ENCODE measurements around the gene MTR.

Gene MTR

DNA sequence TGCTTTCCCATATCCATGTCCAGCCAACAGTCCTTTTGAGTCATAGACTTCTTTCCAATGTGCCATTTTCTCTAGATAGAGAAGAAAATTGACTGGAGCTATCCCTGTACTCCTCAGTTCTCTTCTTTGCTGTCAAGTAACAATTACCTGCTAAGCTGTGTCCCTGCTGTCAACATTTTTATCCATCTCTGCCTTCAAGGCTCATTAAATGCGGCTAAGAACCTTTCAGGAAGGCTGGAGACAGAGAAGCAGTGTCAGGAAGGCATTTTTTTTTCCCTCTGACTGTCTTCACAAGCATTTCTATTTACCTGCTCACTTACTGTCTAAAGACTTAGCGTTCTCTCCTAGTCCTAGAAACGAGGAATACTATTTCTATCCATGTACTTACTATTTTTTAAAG, 69.1 kb downstream of the MTR start:
- no peak for DNase-seq (ENCODE audit: low spot score)

DNA sequence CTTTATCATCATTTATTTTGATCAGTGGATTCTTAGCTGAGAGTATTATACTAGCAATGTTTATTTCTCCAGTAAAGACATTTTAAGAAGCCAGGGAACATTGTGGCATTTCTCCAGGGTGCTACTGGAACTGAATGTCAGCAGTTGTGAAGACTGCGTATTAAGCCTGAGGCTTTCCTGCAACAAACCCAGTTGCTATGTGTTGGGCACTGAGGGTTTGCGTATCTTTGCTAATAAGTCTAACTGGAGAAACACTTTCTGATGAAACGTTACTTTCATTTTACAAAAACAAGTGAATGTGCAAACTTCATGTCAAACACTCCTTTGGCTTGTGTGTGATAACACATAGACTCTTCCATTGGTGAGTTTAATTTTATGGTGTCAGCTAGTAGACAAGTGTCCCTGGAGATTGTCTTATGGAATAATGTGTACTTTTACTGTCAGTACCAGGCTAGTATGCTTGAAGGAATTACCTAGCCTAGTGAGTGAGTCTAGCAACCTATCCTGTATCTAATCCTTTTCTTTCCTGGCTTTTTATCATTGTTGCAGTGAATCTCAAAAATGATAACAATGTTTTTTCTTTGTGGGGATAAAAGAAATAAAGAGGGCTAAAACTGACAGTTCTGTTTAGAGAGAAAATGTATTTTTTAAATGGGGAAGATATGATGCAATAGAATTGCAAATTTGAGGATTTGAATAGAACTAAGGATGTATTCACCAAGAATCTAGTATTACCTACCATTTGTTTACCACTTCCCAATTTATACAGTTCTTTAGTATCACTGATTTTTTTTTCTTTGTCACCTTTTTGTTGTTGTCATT, 70.1 kb downstream of the MTR start:
- DNase-seq (ENCODE audit: low spot score), result no peak

- no peak for DNase-seq (ENCODE audit: low spot score)
Measured at GRCh38 chr1:236865818-236866155, 70.7 kb downstream of the MTR start.

DNA sequence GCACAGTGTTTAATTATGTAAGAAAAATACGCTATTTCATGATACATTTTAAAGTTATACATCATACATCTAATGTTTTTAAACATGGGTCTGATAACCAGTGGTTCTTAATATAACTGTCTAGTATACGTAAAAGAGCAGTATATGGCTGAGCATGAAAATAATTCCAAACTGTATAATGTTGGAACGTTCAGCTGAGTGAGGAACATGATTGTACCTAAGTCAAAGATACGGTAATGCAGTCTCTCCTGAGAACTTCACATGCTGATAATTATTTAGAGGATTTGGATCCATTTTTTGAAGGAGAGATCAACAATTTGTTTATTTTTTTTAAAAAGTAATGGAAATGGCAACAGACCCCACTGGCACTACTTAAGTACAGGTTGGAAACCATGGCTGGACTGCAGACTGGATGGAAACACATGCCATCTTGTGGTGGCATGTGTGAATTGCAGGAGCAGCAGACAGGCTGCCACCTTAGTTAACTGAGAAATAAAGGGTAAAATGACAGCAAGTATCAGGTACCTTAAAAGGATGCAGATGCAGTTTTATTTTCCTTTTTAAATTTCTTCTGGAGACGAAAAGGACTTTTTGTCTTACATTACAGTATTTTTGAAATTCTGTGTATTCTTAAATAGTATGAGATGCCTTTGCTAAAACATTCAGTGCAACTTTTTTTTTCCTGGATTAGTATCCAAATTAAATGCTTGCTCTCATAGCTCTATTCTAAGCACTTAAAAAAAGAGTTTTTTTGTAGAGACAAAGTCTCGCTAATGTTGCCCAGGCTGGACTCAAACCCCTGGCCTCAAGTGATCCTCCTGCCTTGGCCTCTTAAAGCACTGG, 73.8 kb downstream of the MTR start:
- DNase-seq (ENCODE audit: low spot score), result peak; percentile 69

DNA sequence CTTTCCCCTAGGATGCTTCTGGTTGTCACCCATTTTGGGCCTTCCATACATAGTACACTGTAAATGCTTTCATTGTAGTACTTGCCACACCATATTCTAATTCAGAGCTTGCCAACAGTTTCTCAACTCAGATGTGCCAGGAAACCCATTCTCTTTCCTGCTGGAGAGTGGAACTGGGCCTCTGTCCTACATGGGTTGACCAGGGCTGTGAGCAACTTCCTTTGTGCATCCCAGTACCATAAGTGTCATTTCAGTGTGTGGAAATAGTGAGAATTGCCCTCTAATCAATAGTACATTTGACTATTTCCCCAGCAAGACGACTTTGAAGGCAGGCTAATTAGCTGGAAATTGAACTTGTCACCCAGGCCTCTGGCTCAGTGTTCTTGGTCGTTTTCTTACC, 74.8 kb downstream of the MTR start:
- DNase-seq (ENCODE audit: low spot score), result no peak

DNA sequence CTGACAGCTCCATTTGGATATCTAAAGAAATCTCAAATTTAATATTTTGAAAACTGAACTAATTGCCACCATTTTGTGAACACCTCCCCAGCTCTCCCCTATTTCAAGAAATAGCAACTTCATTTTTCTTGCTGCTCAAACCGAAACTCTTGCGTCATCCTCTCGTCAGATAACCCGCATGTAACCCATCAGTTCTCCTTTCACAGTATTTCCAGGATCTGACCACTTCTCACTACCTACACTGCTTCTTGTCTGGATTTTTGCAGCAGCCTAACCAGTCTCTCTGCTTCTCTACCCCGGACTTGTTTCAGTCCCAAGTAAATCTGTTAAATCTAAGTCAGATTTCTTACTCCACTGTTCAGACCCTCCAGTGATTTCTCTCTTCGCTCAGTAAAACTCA, 75.6 kb downstream of the MTR start:
- no peak for DNase-seq (ENCODE audit: low spot score)

GRCh38 chr1:236872075-236872666, 77.1 kb downstream of the MTR start:
- DNase-seq (ENCODE audit: low spot score), result no peak

DNA sequence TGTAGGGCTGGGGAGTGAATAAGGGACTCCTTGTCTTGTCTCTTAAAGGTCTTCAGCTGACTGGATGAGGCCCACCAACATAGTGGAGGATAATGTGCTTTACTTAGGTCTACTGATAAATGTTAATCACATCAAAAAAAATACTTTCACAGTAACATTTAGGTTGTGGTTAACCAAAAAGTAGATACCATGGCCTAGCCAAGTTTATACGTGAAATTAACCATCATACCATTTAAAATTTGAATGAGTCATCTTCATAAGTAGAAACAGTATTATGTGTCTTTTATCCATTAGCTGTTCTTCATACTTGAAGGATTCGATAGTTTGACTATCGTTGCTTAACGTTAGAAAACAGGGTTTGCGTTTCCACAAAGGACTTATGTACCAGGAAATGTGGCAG, 80.9 kb downstream of the MTR start:
- no peak for DNase-seq (ENCODE audit: low spot score)

DNA sequence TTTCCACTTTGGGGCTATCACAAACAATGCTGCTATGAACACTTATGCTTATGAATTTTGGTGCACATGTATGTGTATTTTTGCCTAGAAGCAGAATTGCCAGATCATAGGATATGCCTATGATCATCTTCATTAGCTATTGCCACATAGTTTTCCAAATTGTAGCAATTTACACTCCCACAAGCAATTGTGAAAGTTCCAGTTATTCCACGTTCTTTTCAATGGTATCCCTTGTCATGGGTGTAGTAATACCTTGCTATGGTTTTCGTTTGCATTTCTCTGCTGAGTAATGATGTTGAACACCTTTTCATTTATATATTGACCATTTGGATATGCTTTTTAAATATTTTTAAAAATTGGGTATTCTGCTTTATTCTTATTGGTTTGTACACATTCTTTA, 82.6 kb downstream of the MTR start:
- DNase-seq (ENCODE audit: low spot score), result no peak

DNA sequence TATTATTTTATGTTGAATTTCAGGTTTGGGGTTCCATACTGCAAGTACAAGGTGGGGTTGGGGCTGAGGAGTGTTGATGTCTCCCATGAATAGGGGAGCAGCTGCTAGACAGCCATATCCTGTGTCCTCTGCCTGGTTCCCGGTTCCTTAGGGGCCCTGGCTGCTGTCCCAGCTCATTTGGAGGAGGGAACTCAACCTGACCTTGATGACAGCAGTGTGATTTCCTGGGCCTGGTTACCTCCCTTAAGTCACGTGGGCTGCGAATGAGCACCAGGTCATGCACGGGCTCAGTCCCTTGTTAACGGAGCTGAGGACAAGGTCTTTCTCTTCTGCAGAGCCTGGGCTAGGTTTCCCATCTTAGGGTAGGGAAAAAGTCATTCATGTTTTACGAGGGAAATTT, 85.1 kb downstream of the MTR start:
- no peak for DNase-seq (ENCODE audit: low spot score)

- no peak for DNase-seq (ENCODE audit: low spot score)
Measured at GRCh38 chr1:236882678-236883077, 87.6 kb downstream of the MTR start.

DNA sequence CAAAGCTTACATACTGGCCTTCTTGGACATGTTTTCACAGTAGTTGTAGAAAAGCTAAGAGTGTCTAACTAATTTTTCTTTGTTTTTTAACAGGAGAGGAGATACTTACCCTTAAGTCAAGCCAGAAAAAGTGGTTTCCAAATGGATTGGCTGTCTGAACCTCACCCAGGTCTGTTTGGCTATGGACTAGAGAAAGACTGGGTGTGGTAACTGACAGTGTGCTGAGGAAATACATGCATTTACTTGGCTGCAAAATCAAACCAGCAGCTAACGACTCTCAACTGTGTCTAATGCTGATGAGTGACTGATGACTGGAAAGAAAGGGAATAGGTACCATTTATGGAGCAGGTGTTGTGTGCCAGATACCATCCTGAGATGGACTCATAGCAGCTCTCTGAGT, 91.1 kb downstream of the MTR start:
- DNase-seq (ENCODE audit: low spot score), result no peak

DNA sequence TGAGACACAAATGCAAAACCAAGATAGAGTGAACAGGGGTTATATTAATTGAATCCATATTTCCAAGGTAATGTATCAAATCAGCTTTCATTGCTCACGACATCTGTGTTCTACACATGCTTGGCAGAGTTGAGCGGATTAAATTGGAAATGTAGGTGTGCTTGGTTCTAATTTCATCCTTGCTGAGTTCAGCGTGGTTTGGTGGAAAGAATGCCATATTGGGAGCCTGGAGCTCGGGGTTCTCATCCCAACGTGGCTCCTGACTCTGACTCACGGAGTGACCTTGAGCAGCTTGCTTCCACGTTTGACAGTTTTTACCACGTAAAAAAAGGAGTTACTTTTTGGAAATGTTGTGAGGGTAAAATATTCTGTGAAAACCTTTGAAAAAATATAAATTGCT, 92.0 kb downstream of the MTR start:
- no peak for DNase-seq (ENCODE audit: low spot score)

DNA sequence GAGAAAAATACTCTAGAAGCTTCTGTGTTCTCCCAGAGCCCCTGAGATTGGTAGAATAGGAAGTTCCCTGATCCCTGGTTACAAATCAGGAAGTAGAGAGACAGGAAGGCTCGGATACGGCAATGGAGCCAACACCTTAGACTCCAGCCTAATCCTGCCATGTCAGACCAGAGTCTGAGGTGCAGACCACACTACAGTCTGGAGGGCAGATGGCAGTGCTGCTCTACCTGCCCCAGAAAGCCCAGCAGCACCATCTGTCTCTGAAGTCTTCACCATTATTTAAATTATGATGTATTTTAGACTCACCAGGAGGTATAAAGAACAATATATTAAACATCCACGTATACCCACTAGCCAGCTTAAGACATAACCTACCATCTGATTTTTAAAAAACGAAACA, 93.0 kb downstream of the MTR start:
- DNase-seq (ENCODE audit: low spot score), result no peak

- DNase-seq (ENCODE audit: low spot score), result no peak
Measured at GRCh38 chr1:236888903-236889302, 93.8 kb downstream of the MTR start.

- no peak for DNase-seq (ENCODE audit: low spot score)
Measured at GRCh38 chr1:236890152-236891056, 95.3 kb downstream of the MTR start.

DNA sequence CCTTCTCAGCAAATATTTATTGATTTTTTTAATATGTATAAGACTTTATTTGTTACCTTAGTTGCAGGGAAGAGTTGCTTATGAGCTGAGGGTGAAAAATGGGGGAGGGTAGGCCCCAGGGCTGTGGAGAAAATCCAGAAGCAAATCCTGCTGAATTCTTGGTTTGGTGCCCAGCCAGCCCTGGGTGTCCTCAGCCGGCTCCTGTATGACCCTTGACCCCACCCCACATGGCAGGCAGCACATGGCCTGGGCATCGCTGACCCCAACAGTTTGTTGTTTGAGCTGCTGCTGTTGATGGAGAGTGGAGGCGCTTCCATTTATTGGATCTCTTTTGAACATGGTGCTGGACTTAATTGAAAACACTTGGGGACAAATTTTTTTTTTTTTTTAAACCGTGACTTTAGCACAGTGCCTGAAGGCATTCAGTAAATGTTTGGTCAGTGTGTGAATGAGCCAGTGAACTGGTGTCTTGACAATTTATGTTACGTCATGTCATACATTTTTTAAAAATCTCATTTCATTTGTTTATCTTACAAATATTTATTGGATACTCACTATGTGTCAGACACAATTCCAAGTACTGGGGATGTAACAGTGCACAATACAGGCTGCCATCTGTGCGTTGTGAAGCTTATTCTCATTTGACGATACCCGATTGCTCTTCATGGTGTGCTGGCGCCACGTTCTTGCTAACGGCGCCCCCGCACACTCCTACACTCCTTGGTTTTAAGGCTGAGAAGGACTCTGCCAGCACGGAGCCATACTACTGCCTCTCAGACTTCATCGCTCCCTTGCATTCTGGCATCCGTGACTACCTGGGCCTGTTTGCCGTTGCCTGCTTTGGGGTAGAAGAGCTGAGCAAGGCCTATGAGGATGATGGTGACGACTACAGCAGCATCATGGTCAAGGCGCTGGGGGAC, 98.8 kb downstream of the MTR start:
- peak; percentile 68 for DNase-seq (ENCODE audit: low spot score)

- no peak for DNase-seq (ENCODE audit: low spot score)
Measured at GRCh38 chr1:236895665-236896387, 100.7 kb downstream of the MTR start.

GRCh38 chr1:236896716-236897115, 101.6 kb downstream of the MTR start:
- no peak for DNase-seq (ENCODE audit: low spot score)

All from AG08395 (cell line).